Measurements from ENCODE around the gene SNAPC2. TPM values are rescaled to one million over a fixed set of nuclear protein-coding genes. Genes with fewer than 3 reads are reported as not detected.

The SNAPC2 gene, protein sequence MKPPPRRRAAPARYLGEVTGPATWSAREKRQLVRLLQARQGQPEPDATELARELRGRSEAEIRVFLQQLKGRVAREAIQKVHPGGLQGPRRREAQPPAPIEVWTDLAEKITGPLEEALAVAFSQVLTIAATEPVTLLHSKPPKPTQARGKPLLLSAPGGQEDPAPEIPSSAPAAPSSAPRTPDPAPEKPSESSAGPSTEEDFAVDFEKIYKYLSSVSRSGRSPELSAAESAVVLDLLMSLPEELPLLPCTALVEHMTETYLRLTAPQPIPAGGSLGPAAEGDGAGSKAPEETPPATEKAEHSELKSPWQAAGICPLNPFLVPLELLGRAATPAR
- total RNA-seq (2021; fragmentation: NEBNext Ultra II Directional; extraction: Animal tissue kit (Norgen Biotek cat#: 25700)) = 10 to 100 TPM; 22.3 to 27.1 (median 25.2) TPM
- long read RNA-seq, transcript SNAPC2-201 (5 exons, 1,542 nt) = major isoform, 47 of 54 reads
- long read RNA-seq, partial matches to known transcripts = 0 of 54 reads
- long read RNA-seq, other reads (novel, unspliced or antisense) = 2 of 54 reads

DNA sequence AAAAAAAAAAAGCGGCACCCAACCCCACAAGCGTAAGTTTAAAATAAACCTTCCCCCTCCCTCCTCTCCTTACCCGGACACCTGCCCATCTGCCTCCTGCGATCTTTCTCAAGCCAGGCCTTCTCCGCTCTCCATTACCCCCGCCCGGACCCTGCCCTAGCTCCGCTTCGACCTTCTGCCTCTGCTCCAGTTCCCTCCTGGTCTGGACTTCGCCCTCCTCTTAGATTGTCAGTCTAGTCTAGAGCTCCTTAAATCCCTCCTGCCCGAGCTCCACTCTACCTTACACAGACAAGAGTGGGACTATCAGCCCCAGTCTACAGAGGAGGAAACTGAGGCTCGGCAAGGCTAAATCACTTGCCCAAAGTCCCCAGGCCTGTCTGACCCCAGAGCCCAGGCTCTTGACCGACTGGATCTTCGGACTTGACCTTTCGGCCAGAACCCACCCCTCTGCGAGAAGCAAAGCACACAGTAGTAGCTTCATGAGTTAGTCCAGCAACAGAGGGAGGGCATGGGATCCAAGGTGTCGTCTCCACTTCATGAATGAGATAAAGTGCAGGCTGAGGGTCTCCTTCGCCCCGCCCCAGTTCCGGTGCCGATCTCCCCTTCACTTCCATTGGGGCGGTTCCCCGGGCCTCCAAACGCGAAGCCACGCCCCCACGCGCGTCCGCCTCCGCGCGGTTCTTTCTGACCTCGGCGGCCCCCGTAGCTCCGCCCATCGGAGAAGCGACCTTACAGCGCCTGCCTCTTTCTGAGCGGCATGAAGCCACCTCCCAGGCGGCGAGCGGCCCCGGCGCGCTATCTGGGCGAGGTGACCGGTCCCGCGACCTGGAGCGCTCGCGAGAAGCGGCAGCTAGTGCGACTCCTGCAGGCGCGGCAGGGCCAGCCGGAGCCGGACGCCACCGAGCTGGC lies at the start of gene SNAPC2:
Gene SNAPC2, plus strand, starts transcription at position 729 of the 909 bp plus-strand sequence. Its CDS starts 29 bp downstream, at position 758.
- no peaks in the 10 kb centered on the region for H3K36me3 Mint-ChIP-seq (ENCODE audit: low read depth)
- DNase-seq = peak; percentile 96
- H3K27ac Mint-ChIP-seq = peak within 1 kb of the TSS; percentile 92
- H3K4me3 Mint-ChIP-seq = peak within 1 kb of the TSS; percentile 89
- peaks cover 6% of the 10 kb centered on the region for H3K27me3 Mint-ChIP-seq (ENCODE audit: insufficient read depth)
- H3K9me3 Mint-ChIP-seq = no peaks in the 10 kb centered on the region
- peaks cover 19% of the 10 kb centered on the region for H3K4me1 Mint-ChIP-seq (ENCODE audit: low read depth)
- TF ChIP-seq, protein P1, sequence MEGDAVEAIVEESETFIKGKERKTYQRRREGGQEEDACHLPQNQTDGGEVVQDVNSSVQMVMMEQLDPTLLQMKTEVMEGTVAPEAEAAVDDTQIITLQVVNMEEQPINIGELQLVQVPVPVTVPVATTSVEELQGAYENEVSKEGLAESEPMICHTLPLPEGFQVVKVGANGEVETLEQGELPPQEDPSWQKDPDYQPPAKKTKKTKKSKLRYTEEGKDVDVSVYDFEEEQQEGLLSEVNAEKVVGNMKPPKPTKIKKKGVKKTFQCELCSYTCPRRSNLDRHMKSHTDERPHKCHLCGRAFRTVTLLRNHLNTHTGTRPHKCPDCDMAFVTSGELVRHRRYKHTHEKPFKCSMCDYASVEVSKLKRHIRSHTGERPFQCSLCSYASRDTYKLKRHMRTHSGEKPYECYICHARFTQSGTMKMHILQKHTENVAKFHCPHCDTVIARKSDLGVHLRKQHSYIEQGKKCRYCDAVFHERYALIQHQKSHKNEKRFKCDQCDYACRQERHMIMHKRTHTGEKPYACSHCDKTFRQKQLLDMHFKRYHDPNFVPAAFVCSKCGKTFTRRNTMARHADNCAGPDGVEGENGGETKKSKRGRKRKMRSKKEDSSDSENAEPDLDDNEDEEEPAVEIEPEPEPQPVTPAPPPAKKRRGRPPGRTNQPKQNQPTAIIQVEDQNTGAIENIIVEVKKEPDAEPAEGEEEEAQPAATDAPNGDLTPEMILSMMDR (IDR thresholded peaks at IDR 0.05) = peak; percentile 46

DNA sequence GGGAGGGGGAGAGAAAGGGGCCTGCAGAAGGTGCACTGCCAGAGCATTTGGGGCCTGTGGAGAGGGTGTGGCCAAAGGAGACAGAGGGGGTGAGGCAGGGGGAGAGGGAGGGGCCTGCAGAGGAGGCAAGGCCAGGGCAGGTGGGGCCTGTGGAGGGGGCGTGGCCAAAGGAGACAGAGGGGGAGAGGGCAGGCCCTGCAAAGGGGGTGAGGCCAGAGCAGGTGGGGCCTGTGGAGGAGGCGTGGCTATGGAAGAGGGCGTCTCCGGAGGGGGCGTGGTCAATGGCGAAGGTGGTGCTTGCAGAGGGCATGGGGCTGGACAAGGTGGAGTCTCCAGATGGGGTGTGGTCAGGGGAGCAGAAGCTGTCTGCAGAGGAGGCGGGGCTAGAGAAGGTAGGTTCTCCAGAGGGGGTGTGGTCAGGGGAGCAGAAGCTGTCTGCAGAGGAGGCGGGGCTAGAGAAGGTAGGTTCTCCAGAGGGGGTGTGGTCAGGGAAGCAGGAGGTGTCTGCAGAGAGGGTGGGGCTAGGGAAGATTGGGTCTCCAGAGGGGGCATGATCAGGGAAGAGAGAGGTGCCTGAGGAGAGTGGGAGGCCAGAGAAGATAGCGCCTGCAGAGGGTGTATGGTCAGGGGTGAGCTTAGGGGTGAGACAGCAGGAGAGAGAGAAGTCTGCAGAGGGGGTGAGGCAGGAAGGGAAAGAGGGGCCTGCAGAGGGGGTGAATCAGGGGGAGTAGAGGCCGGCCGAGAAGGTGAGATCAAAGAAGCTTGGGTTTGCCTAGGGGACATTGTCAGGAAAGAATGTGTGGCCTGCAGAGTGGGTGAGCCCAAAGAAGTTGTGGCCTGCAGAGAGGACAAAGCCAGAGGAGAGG lies 49.3 kb upstream of the SNAPC2 start:
- DNase-seq = peak; percentile 26
- Mint-ChIP-seq H3K27ac (peak overlapping the region; percentile 89; the same call in 1 of the 2 replicates), H3K36me3 (ENCODE audit: low read depth) (no peaks in the 10 kb centered on the region), H3K27me3 (ENCODE audit: insufficient read depth) (peaks cover 24% of the 10 kb centered on the region), H3K9me3 (no peaks in the 10 kb centered on the region), H3K4me3 (peak overlapping the region; percentile 87; the same call in 1 of the 2 replicates), H3K4me1 (ENCODE audit: low read depth) (peaks cover 11% of the 10 kb centered on the region)
- TF ChIP-seq, protein P1 (IDR thresholded peaks at IDR 0.05) = no peak

DNA sequence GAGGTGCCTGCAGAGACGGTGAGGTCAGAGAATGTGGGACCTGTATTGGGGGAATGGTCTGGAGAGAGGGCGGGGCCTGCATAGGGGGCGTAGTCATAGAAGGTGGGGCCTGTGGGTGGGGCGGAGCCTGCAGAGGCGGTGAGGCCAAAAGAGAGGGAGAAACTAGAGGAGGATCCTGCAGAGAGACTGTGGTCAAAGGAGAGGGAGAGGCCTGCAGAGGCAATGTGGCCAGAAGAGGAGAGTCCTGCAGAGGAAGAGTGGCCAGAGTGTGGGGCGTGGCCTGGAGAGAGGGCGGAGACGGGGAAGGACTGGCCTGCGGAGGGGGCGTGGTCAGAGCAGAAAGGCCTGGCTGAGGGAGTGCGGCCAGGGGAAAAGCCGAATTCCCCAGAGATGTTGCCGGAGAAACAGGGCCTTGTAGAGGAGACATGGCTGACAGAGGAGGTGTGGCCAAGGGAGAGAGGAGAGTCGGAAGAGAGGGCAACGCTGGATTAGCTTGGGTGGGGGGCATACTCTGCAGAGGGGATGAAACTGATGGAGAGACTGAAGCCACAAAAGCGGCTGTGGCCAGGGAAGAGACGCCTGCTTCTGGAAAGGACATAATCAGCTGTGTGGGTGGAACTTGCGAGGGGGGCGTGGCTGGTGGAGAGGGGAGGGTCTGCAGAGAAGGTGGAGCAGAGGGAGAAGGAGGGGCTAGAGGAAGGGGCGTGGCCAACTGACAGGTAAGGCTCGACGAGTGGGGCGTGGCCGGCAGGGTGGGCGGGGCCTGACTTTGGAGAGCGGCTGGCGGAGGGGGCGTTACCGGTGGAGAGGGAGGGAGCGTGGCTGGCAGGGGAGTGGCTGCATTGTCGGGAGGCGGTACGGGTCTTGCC lies 48.5 kb upstream of the SNAPC2 start:
- TF ChIP-seq, protein P1 (IDR thresholded peaks at IDR 0.05) = no peak
- Mint-ChIP-seq H3K27me3 (ENCODE audit: insufficient read depth) (peaks cover 28% of the 10 kb centered on the region), H3K4me3 (peak overlapping the region; percentile 87), H3K27ac (peak overlapping the region; percentile 89), H3K4me1 (ENCODE audit: low read depth) (peaks cover 11% of the 10 kb centered on the region), H3K36me3 (ENCODE audit: low read depth) (no peaks in the 10 kb centered on the region), H3K9me3 (no peaks in the 10 kb centered on the region)
- DNase-seq = peak; percentile 84

DNA sequence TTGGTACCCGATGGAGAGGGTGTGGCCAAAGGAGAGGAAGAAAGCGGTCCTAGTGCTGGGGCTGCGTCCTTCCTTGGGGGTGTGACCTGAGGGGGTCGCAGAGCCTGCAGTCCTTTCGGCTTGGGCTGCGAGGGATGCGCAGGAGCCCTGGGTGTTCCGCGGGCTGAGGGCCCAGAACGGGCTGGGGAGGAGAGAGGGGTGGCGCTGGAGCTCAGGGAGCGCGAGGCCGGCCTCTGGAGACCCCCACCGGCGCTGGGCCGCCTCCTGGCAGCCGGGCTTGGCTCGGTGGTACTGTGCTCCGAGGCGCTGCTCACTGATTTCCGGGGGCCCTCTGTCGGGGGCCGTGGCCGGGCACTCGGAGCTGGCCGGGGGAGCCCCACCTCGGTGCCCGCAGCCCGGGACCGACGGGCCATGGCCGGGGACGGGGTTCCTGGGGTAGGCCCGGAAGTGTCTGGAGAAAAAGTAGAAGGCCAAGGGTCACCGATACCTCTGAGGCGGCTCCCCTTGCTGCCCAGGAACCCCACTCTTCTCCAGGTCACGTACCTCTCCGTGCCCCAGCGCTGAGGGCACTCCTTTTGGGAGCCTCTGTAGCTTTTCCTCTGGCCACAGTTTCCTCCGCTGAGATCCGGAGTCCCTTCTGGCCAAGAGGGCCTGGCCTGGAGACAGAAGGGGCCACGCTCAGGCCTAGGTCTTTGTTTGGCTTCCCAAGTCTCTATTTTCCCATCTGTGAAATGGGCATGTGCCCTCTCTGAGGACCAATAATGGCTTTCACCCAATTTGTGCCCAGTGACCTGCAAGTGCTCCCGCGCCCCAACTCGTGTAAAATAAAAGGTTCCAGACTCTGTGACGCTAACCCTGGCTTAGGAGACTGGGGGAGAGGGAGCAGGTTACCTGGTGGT lies 47.6 kb upstream of the SNAPC2 start:
- Mint-ChIP-seq H3K4me1 (ENCODE audit: low read depth) (peaks cover 16% of the 10 kb centered on the region), H3K36me3 (ENCODE audit: low read depth) (no peaks in the 10 kb centered on the region), H3K4me3 (peak overlapping the region; percentile 87; the same call in 1 of the 2 replicates), H3K9me3 (no peaks in the 10 kb centered on the region), H3K27me3 (ENCODE audit: insufficient read depth) (peaks cover 24% of the 10 kb centered on the region), H3K27ac (no peak overlapping the region)
- TF ChIP-seq, protein P1 (IDR thresholded peaks at IDR 0.05) = no peak
- DNase-seq = no peak
